Nucleus accumbens (tissue), 56 donors: ENCODE measurements around the gene ZIC4.

Source experiments
- DNase-seq, 56 donors: peaks; one replicate each; lab custom pipeline; 2025; lab: John Stamatoyannopoulos, UW

The ZIC4 gene

DNA sequence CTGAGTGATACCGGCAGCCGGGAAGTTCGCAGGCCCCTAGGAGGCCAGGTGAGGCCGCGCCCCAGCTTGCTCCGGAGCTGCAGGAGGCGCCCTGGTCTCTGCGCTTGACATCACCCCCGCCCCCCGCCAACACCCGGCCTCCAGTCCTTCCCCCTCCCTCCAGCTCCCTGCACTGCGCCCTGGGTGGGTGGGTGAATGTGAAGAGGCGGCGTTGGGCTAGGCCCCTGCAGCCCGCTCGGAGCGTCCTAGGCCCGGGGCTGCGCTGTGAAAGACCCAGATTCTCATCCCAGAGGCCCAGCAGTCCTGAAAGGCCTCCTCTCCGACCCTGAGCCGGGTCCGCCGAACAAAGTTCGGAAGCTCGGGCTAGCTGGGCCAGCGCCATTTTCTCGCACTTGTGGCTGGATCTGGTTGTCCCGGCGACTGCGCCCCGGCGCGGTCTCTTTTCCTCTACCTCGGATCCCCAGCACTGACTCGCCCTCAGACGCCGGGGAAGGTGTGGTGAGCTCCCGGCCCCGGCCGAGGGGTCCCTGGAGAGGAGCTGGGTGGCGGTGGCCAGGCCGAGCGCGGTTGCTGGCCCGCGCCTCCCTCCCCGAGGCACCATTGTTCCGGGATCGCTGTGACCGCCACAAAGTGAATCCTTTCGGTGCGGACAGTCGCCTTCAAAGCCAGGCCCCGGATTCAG is 12.9 kb downstream of the ZIC4 start:
- peak in 53 of 56 donors; percentile 10 to 90 (median 72) for DNase-seq

DNA sequence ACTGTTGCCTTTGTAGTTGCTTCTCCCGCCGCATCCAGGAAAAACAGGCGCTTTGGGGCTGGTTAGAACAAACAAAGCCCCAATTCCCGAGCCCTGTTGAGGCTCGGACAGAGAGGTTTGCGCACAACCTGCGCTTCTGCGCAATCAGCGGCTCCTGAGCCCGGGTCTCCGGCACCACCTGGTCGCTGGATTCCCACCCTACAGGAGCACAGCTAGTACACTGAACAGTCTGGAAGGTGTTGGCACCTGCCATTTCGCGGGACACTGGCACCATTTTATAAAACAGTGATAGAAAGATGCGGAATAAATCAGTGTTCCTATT is 13.8 kb downstream of the ZIC4 start:
- no peak for DNase-seq

DNA sequence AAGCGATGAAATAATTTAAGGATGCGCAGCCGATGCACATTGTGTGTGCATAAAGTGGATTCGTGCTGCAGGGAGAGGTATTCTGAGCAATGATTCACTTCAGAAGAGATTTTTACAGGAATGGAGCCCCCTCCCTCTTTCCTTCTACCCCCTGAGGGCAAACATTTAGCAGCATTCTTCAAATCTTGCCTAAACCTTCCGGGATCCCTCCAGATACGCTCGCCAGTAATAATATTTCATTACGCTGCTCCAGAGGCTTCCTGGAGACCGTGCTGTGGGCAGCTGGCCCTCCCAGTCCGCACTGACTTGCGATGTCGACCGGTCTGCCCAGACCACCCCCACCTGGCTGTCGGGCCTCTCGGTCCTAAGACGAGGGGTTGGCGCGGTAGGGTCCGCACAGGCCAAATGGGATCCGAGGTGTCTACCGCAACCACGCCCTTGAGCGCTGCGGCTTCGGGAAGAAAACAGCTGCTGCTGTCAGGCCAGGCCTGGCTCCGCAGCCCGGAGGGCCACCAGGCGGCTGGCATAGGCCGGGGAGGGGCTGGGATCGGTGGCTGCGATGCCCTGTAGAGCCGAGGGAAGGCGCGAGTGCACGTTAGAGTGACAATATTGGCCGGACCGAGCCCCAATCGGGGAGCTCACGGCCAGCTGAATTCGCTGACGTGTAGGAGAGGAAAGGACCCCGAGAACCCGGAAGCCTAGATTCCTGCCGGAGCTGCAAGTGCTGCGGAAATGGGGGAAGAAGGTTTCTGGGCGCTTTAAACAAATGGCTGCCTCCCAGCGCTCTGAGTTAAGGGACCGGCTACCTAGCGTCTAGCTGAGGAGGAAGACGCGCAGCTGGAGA is 14.3 kb downstream of the ZIC4 start:
- peak; percentile 23 to 92 (median 80) for DNase-seq

DNA sequence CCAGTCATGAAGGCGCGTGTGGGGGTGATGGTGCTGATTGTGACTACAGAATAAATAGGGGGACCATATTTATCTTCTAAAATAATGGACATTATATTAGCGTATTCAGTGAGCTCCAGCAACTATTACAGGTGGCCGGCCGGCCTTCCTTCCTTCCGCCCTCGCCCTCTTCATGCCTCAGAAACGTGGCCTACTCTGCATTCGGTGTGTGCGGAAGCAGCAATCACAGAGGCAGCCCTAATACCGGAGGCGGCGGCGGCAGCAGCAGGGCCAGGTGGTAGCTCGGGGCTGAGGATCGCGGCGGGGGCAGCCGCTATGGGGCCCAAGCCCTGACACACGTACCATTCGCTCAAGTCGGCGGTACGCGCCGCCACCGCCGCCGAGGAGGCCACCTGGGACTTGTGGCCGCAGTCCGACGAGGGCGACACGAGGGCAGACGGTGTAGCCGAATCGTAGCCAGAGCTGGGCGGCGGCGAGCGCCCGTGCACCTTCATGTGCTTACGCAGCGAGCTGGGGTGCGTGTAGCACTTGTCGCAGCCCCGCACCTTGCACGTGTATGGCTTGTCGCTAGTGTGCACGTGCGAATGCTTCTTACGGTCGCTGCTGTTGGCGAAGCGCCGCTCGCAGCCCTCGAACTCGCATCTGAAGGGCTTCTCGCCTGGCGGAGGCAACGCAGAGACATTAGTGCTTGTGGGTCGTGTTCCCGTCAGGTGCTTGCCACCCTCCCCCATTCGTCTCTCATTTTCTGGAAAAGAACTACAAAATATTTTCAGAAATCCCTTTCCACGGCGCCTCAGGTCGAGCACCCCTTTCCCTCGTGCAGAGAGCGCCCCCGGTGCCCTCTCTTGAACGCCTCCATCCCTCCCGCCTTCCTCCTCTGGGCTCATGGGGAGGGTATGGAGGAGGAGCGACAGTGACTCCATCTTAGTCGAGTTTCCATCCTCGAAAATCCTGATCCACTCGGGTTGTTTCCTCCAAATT is 15.5 kb downstream of the ZIC4 start:
- no peak for DNase-seq

DNA sequence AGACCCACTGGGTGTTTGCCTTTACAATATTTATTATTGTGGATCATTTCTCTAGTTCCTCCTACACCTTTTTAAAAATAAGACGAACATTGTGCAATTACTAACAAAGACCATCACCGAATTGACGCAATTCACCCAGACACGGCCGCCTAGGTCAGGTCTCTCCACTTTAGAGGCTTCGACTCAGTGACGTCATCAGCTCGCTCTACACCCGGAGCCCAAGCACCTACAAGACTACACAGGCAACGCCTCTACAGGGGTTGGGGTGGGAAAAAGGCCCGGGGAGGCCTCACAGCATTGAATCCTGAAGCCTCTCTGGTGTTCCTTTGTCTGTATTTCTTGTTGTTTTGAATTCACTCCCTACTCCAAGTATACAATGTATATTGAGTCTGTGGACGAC is 16.6 kb downstream of the ZIC4 start:
- DNase-seq: no peak

DNA sequence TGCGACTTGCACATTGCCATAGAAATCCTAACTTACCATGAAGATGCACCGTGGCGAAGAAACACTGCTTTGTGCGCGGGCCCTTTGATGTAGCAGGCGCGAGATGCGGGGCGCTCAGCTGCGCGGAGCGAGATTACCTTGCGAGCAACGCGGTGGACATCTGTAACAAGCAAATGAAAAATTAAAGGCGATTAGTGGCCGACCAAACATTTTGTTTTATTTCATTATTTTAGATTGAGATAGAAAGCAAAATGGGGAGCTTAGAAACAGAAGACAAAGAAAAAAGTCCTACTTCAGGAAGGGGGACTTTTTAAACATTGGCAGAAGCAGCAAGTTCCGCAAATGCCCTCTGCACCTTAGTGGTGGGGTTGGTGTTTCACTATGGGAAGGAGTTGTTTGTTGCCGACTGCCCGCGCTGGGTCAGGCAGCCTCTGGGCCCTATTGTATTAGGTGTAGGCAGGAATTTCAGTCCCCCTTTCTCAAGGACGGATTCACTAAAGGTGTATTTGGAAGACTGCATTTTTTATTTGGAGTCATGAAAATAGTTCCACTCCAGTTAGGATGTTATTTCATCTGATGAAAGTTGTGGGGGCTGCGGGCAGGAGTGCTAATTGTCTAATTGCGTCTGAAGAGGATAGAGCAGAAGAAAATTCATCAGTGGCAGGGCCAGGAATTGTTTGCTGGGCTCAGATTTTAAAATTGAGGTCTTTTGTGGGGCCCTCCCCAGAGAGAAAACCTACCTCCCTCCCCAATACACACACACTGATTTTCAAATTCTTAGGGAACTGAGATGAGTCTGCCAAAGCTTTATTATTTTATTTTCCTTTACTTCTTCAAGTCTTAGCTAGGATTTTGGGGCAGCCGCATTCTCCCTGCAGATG is 17.4 kb downstream of the ZIC4 start:
- no peak for DNase-seq

DNA sequence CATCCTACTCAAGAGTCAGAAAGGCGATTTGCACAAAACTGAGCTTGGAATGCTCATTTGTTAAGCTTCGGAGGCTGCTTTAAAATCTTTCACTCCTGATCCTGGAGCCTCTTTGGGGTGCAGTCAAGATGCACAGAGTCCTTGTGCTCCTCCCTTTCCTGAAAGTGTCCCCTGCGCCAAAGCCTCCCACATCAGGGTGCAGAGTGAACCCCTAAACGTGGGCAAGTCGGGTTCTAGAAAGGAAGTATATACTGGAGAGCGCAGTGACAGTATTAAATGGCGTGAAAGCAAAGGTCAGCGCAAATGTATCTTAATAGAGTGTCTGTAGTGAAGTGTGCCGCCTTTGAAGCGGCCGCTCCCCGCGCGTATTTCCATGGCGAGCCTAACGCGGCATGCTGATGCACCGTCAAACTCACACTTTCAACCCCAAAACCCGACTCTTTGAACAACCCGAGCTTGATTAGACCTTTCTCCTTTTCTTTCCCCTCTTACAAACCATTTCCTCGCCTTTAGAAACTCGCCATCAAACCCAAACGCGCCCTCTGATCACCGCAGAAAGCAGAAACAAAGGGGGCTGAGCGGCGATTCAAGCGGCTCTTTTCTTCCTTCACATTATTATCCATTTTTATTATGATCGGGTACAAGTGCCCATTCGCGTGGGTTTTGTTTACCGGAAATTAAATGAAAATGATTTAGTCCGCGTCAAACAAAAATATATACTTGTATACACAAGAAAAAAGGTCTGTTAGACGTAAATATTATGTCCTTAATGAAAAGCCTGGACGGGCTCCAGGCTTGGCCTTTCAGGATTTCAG is 18.3 kb downstream of the ZIC4 start:
- DNase-seq: no peak

DNA sequence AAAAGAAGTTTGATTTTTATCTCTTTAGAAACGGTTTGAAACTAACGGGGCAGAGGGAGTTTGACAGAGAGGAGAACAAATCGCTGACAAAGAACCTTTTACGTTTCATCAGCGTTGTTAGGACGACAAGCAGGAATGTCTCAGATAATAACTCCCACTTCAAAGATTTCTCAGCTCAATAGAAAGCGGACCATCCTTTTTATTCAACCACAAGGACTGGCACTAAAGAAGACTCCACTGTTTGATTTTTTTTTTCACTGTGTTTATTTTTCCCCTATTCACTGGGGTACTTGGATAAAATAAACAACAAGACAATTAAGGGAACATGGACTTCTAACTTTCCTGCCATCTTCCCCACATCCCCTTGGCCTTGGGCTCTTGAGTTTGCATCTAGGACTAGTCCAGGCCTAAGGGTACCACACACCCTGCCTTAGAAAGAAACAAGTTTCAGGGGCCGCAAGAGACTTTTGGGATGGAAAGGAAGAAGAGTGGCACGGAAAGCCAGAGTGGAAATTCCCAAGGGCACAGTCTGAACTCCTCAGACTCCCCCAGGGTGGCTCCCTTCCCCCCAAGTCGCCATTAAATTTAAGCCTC is 19.0 kb downstream of the ZIC4 start:
- DNase-seq: no peak

DNA sequence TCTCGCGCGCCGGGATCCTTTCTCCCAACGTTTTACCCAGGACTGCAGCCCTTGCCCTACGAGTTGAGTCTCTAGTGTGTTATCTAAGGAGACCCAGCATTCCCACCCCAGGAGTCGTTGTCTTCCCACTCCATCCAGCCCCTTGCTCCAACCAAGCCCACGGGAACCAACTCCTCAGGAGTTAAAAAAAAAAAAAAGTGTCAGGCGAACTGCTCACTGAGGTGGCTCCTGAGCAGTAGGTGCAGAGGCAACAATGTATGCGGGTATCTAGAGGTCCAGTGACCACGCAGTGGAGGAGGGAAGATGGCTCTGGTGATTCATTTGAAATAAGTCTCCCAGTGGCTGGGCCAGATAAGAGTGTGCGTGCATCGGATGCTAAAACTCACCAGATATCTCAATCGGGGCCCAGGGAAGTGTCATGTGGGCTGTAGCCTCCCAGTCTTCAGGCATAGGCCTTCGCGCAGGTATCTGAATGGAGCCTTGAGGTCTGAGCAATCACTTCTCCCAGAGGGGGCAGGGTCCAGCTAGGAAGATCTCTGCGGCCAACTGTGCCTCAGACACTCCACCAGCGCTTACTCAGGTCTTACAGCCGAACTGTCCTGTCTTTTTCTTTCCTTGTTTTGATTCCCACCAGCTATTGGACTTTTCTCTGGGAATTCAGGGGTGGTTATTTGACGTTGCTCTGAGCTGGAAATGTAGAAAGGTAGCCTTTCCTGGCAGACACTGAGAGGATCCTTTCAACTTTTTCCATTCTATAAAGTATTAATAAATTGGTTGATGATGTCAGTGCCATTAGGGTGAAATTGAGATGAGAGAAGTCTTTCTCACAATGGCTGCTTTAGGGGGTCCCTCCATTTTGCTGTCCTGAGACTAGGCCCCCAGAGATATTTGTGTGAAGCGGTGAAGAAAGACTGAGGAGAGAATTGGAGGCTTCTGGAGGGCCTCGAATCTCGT is 21.0 kb downstream of the ZIC4 start:
- no peak for DNase-seq

DNA sequence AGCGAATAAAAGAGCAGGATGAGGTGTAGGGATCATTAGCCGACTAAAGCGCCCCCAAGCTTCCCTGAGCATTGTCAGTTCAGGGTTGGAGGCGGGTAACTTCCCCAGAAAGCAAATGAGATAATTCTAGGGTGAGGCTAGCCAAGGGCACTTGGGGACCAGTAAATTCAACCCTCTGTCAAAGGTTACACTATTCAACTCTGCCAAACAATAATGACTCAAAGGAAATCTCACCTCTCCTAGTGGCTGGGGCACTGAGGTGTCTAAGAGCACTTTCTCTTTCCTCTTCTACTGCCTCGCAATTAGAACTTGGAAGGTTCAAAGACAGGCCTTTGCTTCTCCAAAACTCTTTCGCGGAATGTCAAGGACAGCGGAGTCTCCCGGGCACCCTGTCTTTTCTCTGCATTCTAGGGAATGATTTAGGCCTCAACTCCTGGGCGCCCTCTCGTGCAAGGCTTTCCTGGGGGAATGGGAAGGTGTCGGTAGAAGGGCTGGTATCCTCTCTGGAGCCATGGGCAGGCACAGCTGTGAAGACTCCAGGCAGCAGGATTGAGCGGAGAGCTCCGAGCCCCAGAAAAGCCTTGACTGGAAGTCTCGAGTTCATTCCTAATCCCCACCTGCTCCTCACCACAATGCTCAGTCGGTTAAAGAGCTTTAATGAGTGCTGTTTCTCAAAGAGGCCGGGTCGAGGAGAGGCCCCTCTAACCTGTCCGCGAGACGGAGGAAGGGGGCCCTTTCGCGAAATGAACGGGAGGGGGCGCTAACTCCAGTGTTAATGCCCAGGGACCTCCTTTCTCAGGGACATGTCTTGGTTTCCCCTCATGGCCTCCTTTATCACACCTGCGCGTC is 21.9 kb downstream of the ZIC4 start:
- DNase-seq: no peak

DNA sequence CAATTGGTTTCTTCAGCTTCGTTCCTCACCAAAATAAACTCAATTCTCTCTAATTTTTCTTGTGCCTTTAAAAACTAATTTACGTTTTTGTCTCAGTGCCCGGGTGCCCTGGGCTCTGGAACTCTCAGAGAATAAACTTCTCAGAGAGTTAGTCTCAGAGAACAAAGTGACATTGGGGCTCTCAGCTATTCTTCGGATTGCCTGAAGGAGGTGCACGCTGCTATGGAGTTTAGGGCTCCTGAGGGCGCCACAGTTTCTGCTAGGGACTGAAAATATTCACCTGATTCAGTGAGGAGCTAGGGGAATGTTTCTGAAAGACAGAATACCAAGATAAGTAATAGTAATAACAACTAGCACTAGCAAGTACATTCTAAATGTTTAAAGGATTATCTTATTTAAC is 22.7 kb downstream of the ZIC4 start:
- no peak for DNase-seq

DNA sequence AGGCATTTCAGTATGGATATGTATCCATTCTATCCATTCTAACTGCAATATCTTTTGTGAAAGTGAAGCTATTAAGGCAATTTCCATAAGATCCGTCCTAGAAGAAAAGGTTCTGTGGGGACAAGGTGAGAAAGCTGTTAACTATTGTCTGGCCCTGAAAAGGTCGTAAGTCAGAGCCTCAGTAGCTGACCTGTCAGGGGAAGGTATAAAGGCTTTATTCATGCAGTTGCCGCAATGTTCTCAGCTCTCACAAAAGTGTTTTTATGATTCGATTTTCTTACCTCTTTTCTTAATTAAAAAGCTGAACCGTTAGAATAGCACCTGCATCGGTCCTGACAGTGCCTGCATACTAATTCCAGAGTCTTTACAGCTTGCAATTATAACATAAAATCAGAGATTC is 24.7 kb downstream of the ZIC4 start:
- no peak for DNase-seq

DNA sequence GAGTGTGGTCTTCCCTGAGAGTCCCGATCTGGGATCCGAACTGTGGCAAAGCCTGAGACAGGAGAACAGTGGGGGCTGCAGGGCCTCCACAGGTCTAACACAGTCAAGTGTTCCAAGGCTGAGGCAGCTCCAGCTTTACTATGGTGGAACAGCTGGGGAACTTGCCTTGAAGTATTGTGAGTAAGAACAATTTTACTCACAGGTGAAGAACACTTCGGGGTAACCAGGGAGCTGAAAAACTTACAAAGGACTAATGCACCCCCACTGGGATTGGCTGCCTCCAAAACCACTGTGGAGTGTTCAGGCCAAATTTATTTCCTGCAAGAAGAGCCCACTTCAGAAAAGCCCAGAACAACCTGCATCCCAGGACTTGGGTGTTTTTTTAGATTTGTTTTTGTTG is 25.4 kb downstream of the ZIC4 start:
- no peak for DNase-seq

DNA sequence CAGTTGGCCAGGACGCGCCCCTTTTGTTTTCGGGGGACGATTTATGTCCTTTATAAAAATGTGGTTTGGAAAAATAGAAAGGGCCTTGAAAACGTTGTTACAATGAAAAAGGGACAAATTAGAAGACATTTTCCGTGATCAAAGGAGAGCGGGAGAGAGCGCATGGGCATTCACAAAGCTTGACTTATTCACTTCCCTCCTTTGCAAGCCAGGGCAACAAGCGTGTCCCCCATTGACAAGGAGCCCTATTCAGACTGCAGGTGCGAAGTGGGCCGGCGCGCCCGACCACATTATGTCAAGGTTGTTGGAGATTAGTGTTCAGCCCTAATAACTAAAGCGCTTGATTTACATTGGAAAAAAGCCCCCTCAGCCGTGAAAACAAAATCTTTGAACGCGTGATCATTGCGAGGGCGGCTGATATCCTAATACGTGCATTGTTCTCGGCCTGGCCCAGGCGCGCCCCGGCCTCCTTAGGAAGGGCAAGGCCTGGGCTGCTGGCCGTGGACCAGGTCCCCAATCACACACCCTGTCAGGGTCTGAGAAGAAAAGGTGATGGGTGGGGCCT is 25.9 kb downstream of the ZIC4 start:
- no peak for DNase-seq

DNA sequence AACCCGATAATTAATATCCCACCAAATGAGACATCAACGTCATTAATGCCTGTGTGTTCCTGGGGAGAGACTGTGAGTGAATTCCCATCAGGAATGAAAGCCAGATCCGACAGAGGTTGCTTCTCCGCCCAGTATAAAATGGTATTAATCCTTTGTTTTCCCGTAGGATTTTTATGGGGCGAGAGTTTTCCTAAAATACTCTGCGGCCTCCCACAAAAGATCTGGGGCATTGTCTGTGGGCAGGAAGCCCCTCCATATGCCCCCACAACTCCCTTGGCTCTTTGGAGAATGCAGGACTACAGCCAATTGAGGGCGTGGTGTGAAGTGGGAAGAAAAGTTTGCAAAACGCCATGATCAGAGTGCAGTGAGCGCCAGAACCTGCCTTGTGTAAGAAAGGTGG is 26.7 kb downstream of the ZIC4 start:
- no peak for DNase-seq
